ENCODE results near the gene CNTD1. TPM values are rescaled to one million over a fixed set of nuclear protein-coding genes. Genes with fewer than 3 reads are reported as not detected.

CNTD1 gene
- total RNA-seq, 2 experiments from 2014 or later: 0.06 TPM; not detected in 1

- no peaks in the 10 kb centered on the region for H3K9me2 ChIP-seq (ENCODE audit: insufficient read depth, low read length)
- POLR2A ChIA-PET: no interaction called here
- peaks cover 72% of the 10 kb centered on the region for H3K36me3 ChIP-seq (ENCODE audit: insufficient read depth, low read length)
- H3K4me2 ChIP-seq (ENCODE audit: low read length): no peak overlapping the region
- no TSS peak for BruUV-seq (replicated peaks)
- H4K20me1 ChIP-seq (ENCODE audit: insufficient read depth, low read length): no peaks in the 10 kb centered on the region
- TF ChIP-seq EZH2phosphoT487 (IDR thresholded peaks at IDR 0.05; ENCODE audit: borderline replicate concordance, low read depth, low read length): no peak
- TF ChIP-seq CTCF (conservative IDR thresholded peaks at IDR 0.05; ENCODE audit: low read length): peak; percentile 98
- no peak overlapping the region for H3K4me3 ChIP-seq (ENCODE audit: low read depth, low read length, poor library complexity, severe bottlenecking)
- H2AFZ ChIP-seq (ENCODE audit: low read length): no peak overlapping the region
- intact Hi-C loops (cut with micrococcal nuclease; ENCODE audit: unreplicated experiment): loop anchor here (1.0 to 10.0 kb wide), 2 partner anchors 109 to 245 kb away; partner anchors contain the start of gene PSMC3IP
- CTCF ChIA-PET (ENCODE audit: unreplicated experiment): interaction anchor here (0.5 kb wide), 1 partner anchor 87 kb away, joined by 4 read pairs; no protein-coding TSS in a partner anchor
- no peak overlapping the region for H3K27ac ChIP-seq (ENCODE audit: low read depth, low read length, poor library complexity, severe bottlenecking)
- peaks cover 20% of the 10 kb centered on the region for H3K79me2 ChIP-seq (ENCODE audit: insufficient read depth, low read depth, low read length)
- H3K9me3 ChIP-seq (ENCODE audit: low read length): no peaks in the 10 kb centered on the region
- peaks cover 20% of the 10 kb centered on the region for H3K4me1 ChIP-seq (ENCODE audit: insufficient read depth, low read length, poor library complexity, severe bottlenecking)
- peak; percentile 80 for DNase-seq (ENCODE audit: low spot score)
Measured at GRCh38 chr17:42819939-42820535, 21.4 kb downstream of the CNTD1 start.

- POLR2A ChIA-PET: interaction anchor here (1.1 kb wide), 1 partner anchor 23 kb away, joined by 3 read pairs; the partner anchor contains the start of genes CNTD1 and COA3
- peaks cover 20% of the 10 kb centered on the region for H3K79me2 ChIP-seq (ENCODE audit: insufficient read depth, low read depth, low read length)
- intact Hi-C loops (cut with micrococcal nuclease; ENCODE audit: unreplicated experiment): loop anchor here (10.0 kb wide), 1 partner anchor 246 kb away; the partner anchor contains the start of gene PSMC3IP
- H3K9me3 ChIP-seq (ENCODE audit: low read length): no peaks in the 10 kb centered on the region
- TF ChIP-seq CTCF (conservative IDR thresholded peaks at IDR 0.05; ENCODE audit: low read length) (no peak), EZH2phosphoT487 (IDR thresholded peaks at IDR 0.05; ENCODE audit: borderline replicate concordance, low read depth, low read length) (no peak)
- CTCF ChIA-PET (ENCODE audit: unreplicated experiment): no interaction called here
- no TSS peak for BruUV-seq (replicated peaks)
- no peak overlapping the region for H2AFZ ChIP-seq (ENCODE audit: low read length)
- no peak for DNase-seq (ENCODE audit: low spot score)
- no peak overlapping the region for H3K27ac ChIP-seq (ENCODE audit: low read depth, low read length, poor library complexity, severe bottlenecking)
- H4K20me1 ChIP-seq (ENCODE audit: insufficient read depth, low read length): no peaks in the 10 kb centered on the region
- H3K4me2 ChIP-seq (ENCODE audit: low read length): no peak overlapping the region
- H3K4me1 ChIP-seq (ENCODE audit: insufficient read depth, low read length, poor library complexity, severe bottlenecking): peaks cover 24% of the 10 kb centered on the region
- no peaks in the 10 kb centered on the region for H3K9me2 ChIP-seq (ENCODE audit: insufficient read depth, low read length)
- no peak overlapping the region for H3K4me3 ChIP-seq (ENCODE audit: low read depth, low read length, poor library complexity, severe bottlenecking)
- H3K36me3 ChIP-seq (ENCODE audit: insufficient read depth, low read length): peaks cover 61% of the 10 kb centered on the region
Measured at GRCh38 chr17:42821176-42821575, 22.5 kb downstream of the CNTD1 start.

GRCh38 chr17:42827472-42827871 lies 28.8 kb downstream of the CNTD1 start:
- Histone ChIP-seq H3K9me3 (ENCODE audit: low read length) (no peaks in the 10 kb centered on the region), H4K20me1 (ENCODE audit: insufficient read depth, low read length) (no peaks in the 10 kb centered on the region), H3K4me1 (ENCODE audit: insufficient read depth, low read length, poor library complexity, severe bottlenecking) (peaks cover 29% of the 10 kb centered on the region), H3K9me2 (ENCODE audit: insufficient read depth, low read length) (no peaks in the 10 kb centered on the region), H3K4me2 (ENCODE audit: low read length) (no peak overlapping the region), H2AFZ (ENCODE audit: low read length) (no peak overlapping the region), H3K27ac (ENCODE audit: low read depth, low read length, poor library complexity, severe bottlenecking) (no peak overlapping the region), H3K4me3 (ENCODE audit: low read depth, low read length, poor library complexity, severe bottlenecking) (no peak overlapping the region), H3K79me2 (ENCODE audit: insufficient read depth, low read depth, low read length) (peaks cover 20% of the 10 kb centered on the region), H3K36me3 (ENCODE audit: insufficient read depth, low read length) (peaks cover 2% of the 10 kb centered on the region; the same call in 1 of the 2 replicates)
- POLR2A ChIA-PET: no interaction called here
- BruUV-seq (replicated peaks): no TSS peak
- intact Hi-C loops (cut with micrococcal nuclease; ENCODE audit: unreplicated experiment): loop anchor here (10.0 kb wide), 1 partner anchor 253 kb away; the partner anchor contains the start of gene PSMC3IP
- no peak for TF ChIP-seq CTCF (conservative IDR thresholded peaks at IDR 0.05; ENCODE audit: low read length)
- TF ChIP-seq EZH2phosphoT487 (IDR thresholded peaks at IDR 0.05; ENCODE audit: borderline replicate concordance, low read depth, low read length): no peak
- CTCF ChIA-PET (ENCODE audit: unreplicated experiment): interaction anchor here (0.5 kb wide), 1 partner anchor 35 kb away, joined by 3 read pairs; no protein-coding TSS in a partner anchor
- no peak for DNase-seq (ENCODE audit: low spot score)

All from OCI-LY7 (cell line).